PFSK-1 (cell line): Measurements from ENCODE around the gene PSKH1.

ENCODE experiments used
- FOXP2 ChIP-seq: optimal IDR thresholded peaks from 2 replicates; pipeline ENCODE3; 2011; ENCODE audit warnings: borderline replicate concordance, control low read depth, inconsistent platforms; ENCODE audit not compliant: insufficient read depth; ENCODE audit errors: extremely low read length, extremely low read depth
- POLR2AphosphoS5 ChIP-seq: IDR thresholded peaks from 2 replicates; pipeline ENCODE4 v1.6.1; 2012; ENCODE audit warnings: low read depth, mild to moderate bottlenecking, control low read depth, low read length, moderate library complexity
- REST ChIP-seq, 2 experiments: IDR thresholded peaks; 2 replicates each; pipeline versions ENCODE4 v1.6.1 to v1.8.0; 2011 to 2012; ENCODE audit warnings: low read depth in 2 of 2, low read length in 2 of 2, control low read depth in 1 of 2, inconsistent platforms in 1 of 2, mild to moderate bottlenecking in 1 of 2, moderate library complexity in 1 of 2; ENCODE audit not compliant: insufficient read depth in 1 of 2
- SIN3A ChIP-seq: IDR thresholded peaks from 2 replicates; pipeline ENCODE4 v1.6.1; 2012; ENCODE audit warnings: mild to moderate bottlenecking, low read length, moderate library complexity, borderline replicate concordance; ENCODE audit not compliant: insufficient read depth
- TAF1 ChIP-seq: IDR thresholded peaks from 2 replicates; pipeline ENCODE4 v1.6.1; 2012; ENCODE audit warnings: low read length, control low read depth, borderline replicate concordance; ENCODE audit not compliant: insufficient read depth

GRCh38 chr16:67946128-67946569 lies 53.1 kb downstream of the PSKH1 start:
- TF ChIP-seq REST (IDR thresholded peaks at IDR 0.05; ENCODE audit: insufficient read depth in 1 of 2, low read depth in 2 of 2, low read length in 2 of 2), result no peak
- TF ChIP-seq SIN3A, result no peak
- TF ChIP-seq POLR2AphosphoS5, result no peak
- no peak for TF ChIP-seq TAF1
- no peak for TF ChIP-seq FOXP2
